ENCODE results near the gene KIAA0753.

The KIAA0753 gene

GRCh38 chr17:6578491-6578890 lies 62.0 kb downstream of the KIAA0753 start:
- Histone ChIP-seq H3K4me1 (ENCODE audit: control insufficient read depth, low read length) (peaks cover 15% of the 10 kb centered on the region), H3F3A (ENCODE audit: control insufficient read depth, insufficient read depth) (no peaks in the 10 kb centered on the region), H3K4me3 (ENCODE audit: low read length) (no peak overlapping the region), H4K20me1 (ENCODE audit: control insufficient read depth, insufficient read depth, low read depth, low read length) (no peaks in the 10 kb centered on the region), H3K4me2 (ENCODE audit: low read length) (no peak overlapping the region), H3K9me2 (replicated peaks; ENCODE audit: control insufficient read depth, low read length) (no peaks in the 10 kb centered on the region), H3K9me3 (ENCODE audit: control insufficient read depth, insufficient read depth, low read length) (no peaks in the 10 kb centered on the region), H3K36me3 (ENCODE audit: control insufficient read depth, low read length) (peaks cover 19% of the 10 kb centered on the region), H3K27ac (ENCODE audit: low read depth, low read length) (no peak overlapping the region), H3K27me3 (ENCODE audit: control insufficient read depth, low read length) (no peaks in the 10 kb centered on the region), H3K79me2 (ENCODE audit: control insufficient read depth, low read length) (no peaks in the 10 kb centered on the region)
- TF ChIP-seq EZH2phosphoT487 (IDR thresholded peaks at IDR 0.05; ENCODE audit: borderline replicate concordance, low read length) (no peak), CTCF (IDR thresholded peaks at IDR 0.05; ENCODE audit: low read depth, low read length, poor library complexity, severe bottlenecking) (no peak)

GRCh38 chr17:6577686-6578263 lies 62.7 kb downstream of the KIAA0753 start:
- H3K36me3 ChIP-seq (ENCODE audit: control insufficient read depth, low read length) = peaks cover 14% of the 10 kb centered on the region
- H4K20me1 ChIP-seq (ENCODE audit: control insufficient read depth, insufficient read depth, low read depth, low read length) = no peaks in the 10 kb centered on the region
- H3K4me3 ChIP-seq (ENCODE audit: low read length) = no peak overlapping the region
- H3K79me2 ChIP-seq (ENCODE audit: control insufficient read depth, low read length) = no peaks in the 10 kb centered on the region
- no peaks in the 10 kb centered on the region for H3K9me3 ChIP-seq (ENCODE audit: control insufficient read depth, insufficient read depth, low read length)
- H3K4me1 ChIP-seq (ENCODE audit: control insufficient read depth, low read length) = peaks cover 15% of the 10 kb centered on the region
- H3K4me2 ChIP-seq (ENCODE audit: low read length) = no peak overlapping the region
- no peaks in the 10 kb centered on the region for H3K9me2 ChIP-seq (replicated peaks; ENCODE audit: control insufficient read depth, low read length)
- H3F3A ChIP-seq (ENCODE audit: control insufficient read depth, insufficient read depth) = no peaks in the 10 kb centered on the region
- H3K27ac ChIP-seq (ENCODE audit: low read depth, low read length) = no peak overlapping the region
- no peak for TF ChIP-seq EZH2phosphoT487 (IDR thresholded peaks at IDR 0.05; ENCODE audit: borderline replicate concordance, low read length)
- TF ChIP-seq CTCF (IDR thresholded peaks at IDR 0.05; ENCODE audit: low read depth, low read length, poor library complexity, severe bottlenecking) = no peak
- H3K27me3 ChIP-seq (ENCODE audit: control insufficient read depth, low read length) = no peaks in the 10 kb centered on the region

GRCh38 chr17:6576038-6576785 lies 64.3 kb downstream of the KIAA0753 start:
- Histone ChIP-seq H3K27me3 (ENCODE audit: control insufficient read depth, low read length) (no peaks in the 10 kb centered on the region), H3K27ac (ENCODE audit: low read depth, low read length) (no peak overlapping the region), H4K20me1 (ENCODE audit: control insufficient read depth, insufficient read depth, low read depth, low read length) (no peaks in the 10 kb centered on the region), H3K4me1 (ENCODE audit: control insufficient read depth, low read length) (peaks cover 15% of the 10 kb centered on the region), H3K4me2 (ENCODE audit: low read length) (peak overlapping the region; percentile 47), H3K4me3 (ENCODE audit: low read length) (no peak overlapping the region), H3K79me2 (ENCODE audit: control insufficient read depth, low read length) (no peaks in the 10 kb centered on the region), H3K9me2 (replicated peaks; ENCODE audit: control insufficient read depth, low read length) (no peaks in the 10 kb centered on the region), H3F3A (ENCODE audit: control insufficient read depth, insufficient read depth) (no peaks in the 10 kb centered on the region), H3K9me3 (ENCODE audit: control insufficient read depth, insufficient read depth, low read length) (no peaks in the 10 kb centered on the region), H3K36me3 (ENCODE audit: control insufficient read depth, low read length) (peaks cover 14% of the 10 kb centered on the region)
- no peak for TF ChIP-seq CTCF (IDR thresholded peaks at IDR 0.05; ENCODE audit: low read depth, low read length, poor library complexity, severe bottlenecking)
- TF ChIP-seq EZH2phosphoT487 (IDR thresholded peaks at IDR 0.05; ENCODE audit: borderline replicate concordance, low read length) = no peak
